Sigmoid colon (tissue), 4 donors: ENCODE measurements around the gene IGSF9B.

Experiments used
- CTCF ChIP-seq, 4 experiments: fragments of 450-650 bp in 3 of 4; fragments of 200-600 bp in 1 of 4; IDR thresholded peaks; one replicate each; pipeline ENCODE4 v1.5.1; 2016 to 2019; ENCODE audit warnings: antibody characterized with exemption in 4 of 4, mild to moderate bottlenecking in 3 of 4, moderate library complexity in 2 of 4
- POLR2A ChIP-seq, 2 donors: fragments of 450-650 bp; IDR thresholded peaks; one replicate each; pipeline ENCODE4 v1.6.1; 2016; ENCODE audit warnings: antibody characterized with exemption in 2 of 2, mild to moderate bottlenecking in 2 of 2, moderate library complexity in 2 of 2
- POLR2AphosphoS5 ChIP-seq, 4 donors: sonication (generic); formaldehyde crosslinking; IDR thresholded peaks; one replicate each; pipeline ENCODE4 v1.6.1; 2017; ENCODE audit warnings: antibody characterized with exemption in 4 of 4

GRCh38 chr11:133937468-133937867 lies 19.3 kb downstream of the IGSF9B start:
- TF ChIP-seq POLR2AphosphoS5 (IDR thresholded peaks at IDR 0.05) (no peak), CTCF (IDR thresholded peaks at IDR 0.05) (no peak), POLR2A (IDR thresholded peaks at IDR 0.05) (no peak)
